PC-9 (cell line): ENCODE results near the gene HES4. TPM values are rescaled to one million over a fixed set of nuclear protein-coding genes. Genes with fewer than 3 reads are reported as not detected.
"Not testable (repeated sequence)": the region's sequence is repeated elsewhere in the genome, so short reads cannot be mapped to it uniquely, and the experiment has no call there.

Source experiments
- BruUV-seq: library from RNA; stranded (reverse); fragments of 400-500 nt; replicated peaks from 2 replicates; lab custom pipeline; 2021; lab: Mats Ljungman, UMichigan
- CTCF ChIA-PET: fragments of 300-600 bp; sonication (Branson Sonifier 250); formaldehyde crosslinking; loops from one replicate; lab custom pipeline; 2022; ENCODE audit warnings: antibody characterized with exemption; lab: Charles Lee
- POLR2A ChIA-PET: fragments of 300-600 bp; sonication (Branson Sonifier 250); formaldehyde crosslinking; loops from one replicate; lab custom pipeline; 2022; ENCODE audit warnings: antibody characterized with exemption; ENCODE audit not compliant: unreplicated experiment; lab: Charles Lee
- DNase-seq, 2 experiments: peaks; one replicate each; pipeline versions ENCODE4 v3.0.0 to v3.0.0-alpha.2; 2015 to 2022; ENCODE audit warnings: mixed read lengths in 1 of 2
- H2AFZ ChIP-seq: fragments of 200-600 bp; sonication (generic); 2 replicates; pipeline ENCODE4 v1.8.1; 2017; ENCODE audit warnings: antibody characterized with exemption
- H3F3A ChIP-seq: fragments of 200-600 bp; sonication (generic); 2 replicates; pipeline ENCODE4 v1.8.1; 2017; ENCODE audit warnings: antibody characterized with exemption, mild to moderate bottlenecking, low read depth; ENCODE audit not compliant: insufficient read depth
- H3K27ac ChIP-seq: fragments of 200-600 bp; sonication (generic); 2 replicates; pipeline ENCODE4 v1.6.1; 2016; ENCODE audit warnings: mixed run types
- H3K27me3 ChIP-seq: fragments of 200-600 bp; sonication (generic); 2 replicates; pipeline ENCODE4 v1.6.1; 2016; ENCODE audit warnings: low read depth, mixed run types; ENCODE audit not compliant: insufficient read depth
- H3K36me3 ChIP-seq: fragments of 200-600 bp; sonication (generic); 2 replicates; pipeline ENCODE4 v1.6.1; 2016; ENCODE audit warnings: low read depth, mixed run types
- H3K4me1 ChIP-seq: fragments of 200-600 bp; sonication (generic); replicated peaks from 2 replicates; pipeline ENCODE4 v1.6.1; 2016; ENCODE audit warnings: mixed run types; ENCODE audit not compliant: insufficient read depth
- H3K4me2 ChIP-seq: fragments of 200-600 bp; sonication (generic); 2 replicates; pipeline ENCODE4 v1.6.1; 2017; ENCODE audit warnings: mixed run types
- H3K4me3 ChIP-seq: fragments of 200-600 bp; sonication (generic); 2 replicates; pipeline ENCODE4 v1.6.1; 2016; ENCODE audit warnings: mixed run types
- H3K79me2 ChIP-seq: fragments of 200-600 bp; sonication (generic); 2 replicates; pipeline ENCODE4 v1.6.1; 2017; ENCODE audit warnings: low read depth, mixed run types
- H3K9me2 ChIP-seq: fragments of 200-600 bp; sonication (generic); 2 replicates; pipeline ENCODE4 v1.8.1; 2017; ENCODE audit warnings: mild to moderate bottlenecking; ENCODE audit not compliant: insufficient read depth
- H3K9me3 ChIP-seq: fragments of 200-600 bp; sonication (generic); 2 replicates; pipeline ENCODE4 v1.8.1; 2016; ENCODE audit warnings: low read depth; ENCODE audit not compliant: insufficient read depth
- H4K20me1 ChIP-seq: fragments of 200-600 bp; sonication (generic); 2 replicates; pipeline ENCODE4 v1.8.1; 2017; ENCODE audit not compliant: insufficient read depth
- CTCF ChIP-seq: fragments of 200-600 bp; sonication (generic); conservative IDR thresholded peaks from 2 replicates; pipeline ENCODE4 v1.6.1; 2017; ENCODE audit warnings: mixed run types, antibody characterized with exemption, mild to moderate bottlenecking, moderate library complexity
- EZH2 ChIP-seq: fragments of 200-600 bp; sonication (generic); IDR thresholded peaks from 2 replicates; pipeline ENCODE4 v1.8.0; 2017; ENCODE audit warnings: antibody characterized with exemption, low read depth
- intact Hi-C: fragments of 100-400 bp; cut with micrococcal nuclease; formaldehyde crosslinking; loops from one replicate; pipeline ENCODE4 v1.10.0; 2022; ENCODE audit not compliant: unreplicated experiment
- total RNA-seq: library from RNA; stranded (reverse); gene quantifications from 2 replicates; pipeline ENCODE4 v1.2.3, GENCODE V29; 2021

The HES4 gene
- total RNA-seq, 1 experiment from 2014 or later = 19.2 TPM

GRCh38 chr1:993379-993995 lies 6.4 kb downstream of the HES4 start:
- Histone ChIP-seq H3K4me1 (no peaks in the 10 kb centered on the region), H3K27ac (no peak overlapping the region), H3K36me3 (no peaks in the 10 kb centered on the region), H3F3A (peaks cover 13% of the 10 kb centered on the region; the same call in 1 of the 2 replicates), H2AFZ (no peak overlapping the region), H3K27me3 (no peaks in the 10 kb centered on the region), H3K9me3 (no peaks in the 10 kb centered on the region), H4K20me1 (peaks cover 11% of the 10 kb centered on the region), H3K4me3 (no peak overlapping the region), H3K9me2 (no peaks in the 10 kb centered on the region), H3K79me2 (peaks cover 4% of the 10 kb centered on the region; the same call in 1 of the 2 replicates), H3K4me2 (no peak overlapping the region)
- CTCF ChIA-PET = no interaction called here
- TF ChIP-seq EZH2 (no peak), CTCF (no peak)
- POLR2A ChIA-PET = no interaction called here
- BruUV-seq = no TSS peak
- intact Hi-C loops = no loop called here
- DNase-seq = no peak

- Histone ChIP-seq H3K36me3 (no peaks in the 10 kb centered on the region), H3K4me2 (no peak overlapping the region), H3K9me3 (no peaks in the 10 kb centered on the region), H3K9me2 (no peaks in the 10 kb centered on the region), H3K27ac (no peak overlapping the region), H3F3A (peaks cover 13% of the 10 kb centered on the region; the same call in 1 of the 2 replicates), H3K4me3 (no peak overlapping the region), H3K4me1 (no peaks in the 10 kb centered on the region), H4K20me1 (peaks cover 4% of the 10 kb centered on the region; the same call in 1 of the 2 replicates), H3K27me3 (no peaks in the 10 kb centered on the region), H3K79me2 (no peaks in the 10 kb centered on the region), H2AFZ (no peak overlapping the region)
- TF ChIP-seq CTCF = no peak
- no peak for TF ChIP-seq EZH2
- POLR2A ChIA-PET = no interaction called here
- intact Hi-C loops = no loop called here
- no TSS peak for BruUV-seq
- no peak for DNase-seq
- CTCF ChIA-PET = no interaction called here
These were observed 7.5 kb downstream of the HES4 start for GRCh38 chr1:992362-992761.

GRCh38 chr1:991895-992294 lies 8.0 kb downstream of the HES4 start:
- intact Hi-C loops = no loop called here
- Histone ChIP-seq H3K4me3 (no peak overlapping the region), H3K27me3 (no peaks in the 10 kb centered on the region), H3K4me2 (no peak overlapping the region), H3K9me2 (no peaks in the 10 kb centered on the region), H4K20me1 (no peaks in the 10 kb centered on the region), H3K9me3 (no peaks in the 10 kb centered on the region), H3F3A (peaks cover 8% of the 10 kb centered on the region; the same call in 1 of the 2 replicates), H3K36me3 (no peaks in the 10 kb centered on the region), H3K79me2 (no peaks in the 10 kb centered on the region), H3K27ac (no peak overlapping the region), H2AFZ (no peak overlapping the region), H3K4me1 (no peaks in the 10 kb centered on the region)
- CTCF ChIA-PET = no interaction called here
- no TSS peak for BruUV-seq
- no peak for DNase-seq
- TF ChIP-seq EZH2 = no peak
- no peak for TF ChIP-seq CTCF
- POLR2A ChIA-PET = no interaction called here

- intact Hi-C loops, H3K4me2 ChIP-seq, H3K9me2 ChIP-seq, H3K4me1 ChIP-seq, H3K27ac ChIP-seq, CTCF ChIA-PET, BruUV-seq, H4K20me1 ChIP-seq, POLR2A ChIA-PET, H2AFZ ChIP-seq, DNase-seq, H3K4me3 ChIP-seq, H3K27me3 ChIP-seq, H3K36me3 ChIP-seq, H3K9me3 ChIP-seq, H3F3A ChIP-seq, H3K79me2 ChIP-seq: not testable (repeated sequence)
These were observed 8.6 kb downstream of the HES4 start for GRCh38 chr1:991275-991674.

- BruUV-seq, H3K79me2 ChIP-seq, H4K20me1 ChIP-seq, CTCF ChIA-PET, POLR2A ChIA-PET, H3K27ac ChIP-seq, H3K4me2 ChIP-seq, H3F3A ChIP-seq, H3K9me3 ChIP-seq, DNase-seq, H2AFZ ChIP-seq, H3K4me3 ChIP-seq, H3K27me3 ChIP-seq, H3K4me1 ChIP-seq, H3K9me2 ChIP-seq, H3K36me3 ChIP-seq: not testable (repeated sequence)
- intact Hi-C loops = loop anchor here (10.0 kb wide), 1 partner anchor 247 kb away; the partner anchor contains the start of genes B3GALT6 and SDF4
These were observed 11.8 kb downstream of the HES4 start for GRCh38 chr1:988061-988460.
